Adrenal gland (tissue), 5 donors: ENCODE measurements around the gene OSM.

Experiments
- POLR2A ChIP-seq, 2 donors: fragments of 450-650 bp; IDR thresholded peaks; one replicate each; pipeline ENCODE4 v1.6.1; 2017; ENCODE audit warnings: antibody characterized with exemption in 2 of 2, mild to moderate bottlenecking in 2 of 2, moderate library complexity in 1 of 2
- TF ChIP-seq, protein P1 (sequence below), 6 experiments: fragments of 450-650 bp in 4 of 6; fragments of 200-600 bp in 2 of 6; sonication (generic) in 1 of 6; IDR thresholded peaks; 1 replicate in 5 of 6; 2 replicates in 1 of 6; pipeline versions ENCODE4 v1.5.1 to v1.8.0; 2016 to 2021; ENCODE audit warnings: antibody characterized with exemption in 6 of 6, mild to moderate bottlenecking in 2 of 6, moderate library complexity in 1 of 6
- donor health status: DM: no; HTN: no; CAD: no.

DNA sequence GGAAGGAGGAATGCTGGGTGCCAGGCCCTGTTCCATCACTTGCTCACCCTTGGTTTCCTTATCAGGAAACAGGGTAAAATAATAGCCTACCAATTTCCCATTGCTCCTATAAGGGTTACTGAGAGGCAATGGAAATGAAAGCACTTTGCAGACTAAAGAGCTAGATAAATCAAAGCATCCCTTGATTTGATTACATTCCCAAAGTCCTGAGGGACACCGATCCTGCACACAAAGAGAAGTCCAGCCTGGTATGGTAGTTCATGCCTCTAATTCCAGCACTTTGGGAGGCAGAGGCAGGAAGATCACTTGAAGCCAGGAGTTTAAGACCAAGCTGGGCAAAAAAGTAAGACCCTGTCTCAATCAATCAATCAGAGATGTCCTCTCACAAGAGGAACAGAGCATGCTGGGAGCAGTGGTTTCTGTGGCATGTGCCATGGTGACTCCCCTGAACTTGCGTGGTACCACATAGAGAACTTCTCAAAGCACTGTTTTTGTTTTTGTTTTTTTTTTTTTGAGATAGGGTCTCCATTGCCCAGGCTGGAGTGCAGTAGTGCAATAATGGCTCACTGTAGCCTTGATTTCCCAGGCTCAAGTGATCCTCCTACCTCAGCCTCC, 49.4 kb upstream of the OSM start:
- TF ChIP-seq, protein P1, sequence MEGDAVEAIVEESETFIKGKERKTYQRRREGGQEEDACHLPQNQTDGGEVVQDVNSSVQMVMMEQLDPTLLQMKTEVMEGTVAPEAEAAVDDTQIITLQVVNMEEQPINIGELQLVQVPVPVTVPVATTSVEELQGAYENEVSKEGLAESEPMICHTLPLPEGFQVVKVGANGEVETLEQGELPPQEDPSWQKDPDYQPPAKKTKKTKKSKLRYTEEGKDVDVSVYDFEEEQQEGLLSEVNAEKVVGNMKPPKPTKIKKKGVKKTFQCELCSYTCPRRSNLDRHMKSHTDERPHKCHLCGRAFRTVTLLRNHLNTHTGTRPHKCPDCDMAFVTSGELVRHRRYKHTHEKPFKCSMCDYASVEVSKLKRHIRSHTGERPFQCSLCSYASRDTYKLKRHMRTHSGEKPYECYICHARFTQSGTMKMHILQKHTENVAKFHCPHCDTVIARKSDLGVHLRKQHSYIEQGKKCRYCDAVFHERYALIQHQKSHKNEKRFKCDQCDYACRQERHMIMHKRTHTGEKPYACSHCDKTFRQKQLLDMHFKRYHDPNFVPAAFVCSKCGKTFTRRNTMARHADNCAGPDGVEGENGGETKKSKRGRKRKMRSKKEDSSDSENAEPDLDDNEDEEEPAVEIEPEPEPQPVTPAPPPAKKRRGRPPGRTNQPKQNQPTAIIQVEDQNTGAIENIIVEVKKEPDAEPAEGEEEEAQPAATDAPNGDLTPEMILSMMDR (IDR thresholded peaks at IDR 0.05): no peak
- no peak for TF ChIP-seq POLR2A (IDR thresholded peaks at IDR 0.05)
